Heart left ventricle (tissue), 13 donors: ENCODE results near the gene FAM227B.

Source experiments
- CTCF ChIP-seq, 12 donors: fragments of 200-600 bp; sonication (generic) in 4 of 12; IDR thresholded peaks; one replicate each; pipeline versions ENCODE4 v1.5.0 to v1.8.0; 2018 to 2022; ENCODE audit warnings: antibody characterized with exemption in 12 of 12, mild to moderate bottlenecking in 5 of 12
- POLR2A ChIP-seq, 2 donors: fragments of 450-650 bp; IDR thresholded peaks; one replicate each; pipeline ENCODE4 v1.6.1; 2017; ENCODE audit warnings: antibody characterized with exemption in 2 of 2, mild to moderate bottlenecking in 2 of 2, moderate library complexity in 2 of 2
- donor health status: ischemic (EF 13 %, LVEDD 7.1; RV severe dilation, severe dysfunction).
- donor health status: DM: no; HTN: yes; CAD: no.
- donor health status: DM: no; HTN: no; CAD: no.
- donor health status: ischemic (EF 25% LVEDD 6.9; RV normal size, moderate dysfunction).
- donor health status: ischemic (EF 25% LVEDD 5.7; RV mildly dilated, moderate dysfunction).
- donor health status: ischemic (EF 35%, LVEDD 5.7; RV mildly dilated, moderate dysfunction).
- donor health status: nonischemic (EF 11% LVEDD 7.7; RV severe dilation, severe dysfunction).
- donor health status: DM: yes; HTN: yes; CAD: no.
- donor health status: PGD.
- donor health status: ischemic (EF 29% LVEDD 5.4; RV normal size, mild dysfunction).
- donor health status: nonischemic (EF 23%, LVEDD 6.1; RV moderate dilation, normal function).

DNA sequence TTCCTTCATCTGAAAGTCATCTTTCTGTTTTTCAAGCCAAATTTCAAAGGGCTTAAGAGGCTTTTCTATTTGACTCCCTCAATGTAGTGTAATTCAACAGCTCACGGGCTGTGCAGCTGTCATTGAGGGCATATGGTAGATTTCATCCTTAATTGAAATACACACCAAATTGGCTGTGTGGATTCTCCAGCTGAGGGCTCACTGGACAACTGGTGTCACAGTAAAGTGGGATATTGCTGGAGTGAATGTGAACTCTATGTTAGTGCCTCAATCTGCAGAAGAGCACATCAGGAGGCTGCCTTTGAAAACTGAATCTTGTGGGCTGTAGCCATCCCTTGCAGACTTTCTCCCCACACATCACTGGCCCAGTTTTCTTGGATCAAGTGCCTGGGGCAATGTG, 330.4 kb downstream of the FAM227B start:
- TF ChIP-seq CTCF (IDR thresholded peaks at IDR 0.05) (no peak), POLR2A (IDR thresholded peaks at IDR 0.05) (no peak)
